ENCODE results near the gene MTHFD1.

DNA sequence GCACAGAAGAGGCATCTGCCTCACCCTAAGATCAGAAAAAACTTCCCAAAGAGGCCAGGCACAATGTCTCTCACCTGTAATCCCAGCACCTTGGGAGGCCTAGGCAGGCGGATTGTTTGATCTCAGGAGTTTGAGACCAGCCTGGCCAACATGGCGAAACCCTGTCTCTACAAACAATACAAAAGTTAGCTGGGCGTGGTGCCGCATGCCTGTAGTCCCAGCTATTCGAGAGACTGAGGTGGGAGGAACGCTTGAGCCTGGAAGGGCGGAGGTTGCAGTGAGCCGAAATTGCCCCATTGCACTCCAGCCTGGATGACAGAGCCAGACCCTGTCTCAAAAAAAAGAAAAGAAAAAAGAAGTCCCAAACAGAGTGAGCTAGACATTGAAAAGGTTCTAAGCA lies 120.9 kb downstream of the MTHFD1 start:
- TF ChIP-seq, protein P1, sequence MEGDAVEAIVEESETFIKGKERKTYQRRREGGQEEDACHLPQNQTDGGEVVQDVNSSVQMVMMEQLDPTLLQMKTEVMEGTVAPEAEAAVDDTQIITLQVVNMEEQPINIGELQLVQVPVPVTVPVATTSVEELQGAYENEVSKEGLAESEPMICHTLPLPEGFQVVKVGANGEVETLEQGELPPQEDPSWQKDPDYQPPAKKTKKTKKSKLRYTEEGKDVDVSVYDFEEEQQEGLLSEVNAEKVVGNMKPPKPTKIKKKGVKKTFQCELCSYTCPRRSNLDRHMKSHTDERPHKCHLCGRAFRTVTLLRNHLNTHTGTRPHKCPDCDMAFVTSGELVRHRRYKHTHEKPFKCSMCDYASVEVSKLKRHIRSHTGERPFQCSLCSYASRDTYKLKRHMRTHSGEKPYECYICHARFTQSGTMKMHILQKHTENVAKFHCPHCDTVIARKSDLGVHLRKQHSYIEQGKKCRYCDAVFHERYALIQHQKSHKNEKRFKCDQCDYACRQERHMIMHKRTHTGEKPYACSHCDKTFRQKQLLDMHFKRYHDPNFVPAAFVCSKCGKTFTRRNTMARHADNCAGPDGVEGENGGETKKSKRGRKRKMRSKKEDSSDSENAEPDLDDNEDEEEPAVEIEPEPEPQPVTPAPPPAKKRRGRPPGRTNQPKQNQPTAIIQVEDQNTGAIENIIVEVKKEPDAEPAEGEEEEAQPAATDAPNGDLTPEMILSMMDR (IDR thresholded peaks at IDR 0.05 in 4 of 5, conservative IDR thresholded peaks at IDR 0.05 in 1 of 5): no peak
- no peak for TF ChIP-seq POLR2A (IDR thresholded peaks at IDR 0.05)

Data from gastrocnemius medialis (tissue), 4 donors.